CD4-positive, alpha-beta memory T cell (primary cell): Measurements from ENCODE around the gene CFAP65. TPM values are rescaled to one million over a fixed set of nuclear protein-coding genes. Genes with fewer than 3 reads are reported as not detected.
A peak's percentile ranks its signal among the peaks of the same experiment; 100 is the strongest.

Experiments used
- CTCF ChIA-PET: fragments of 350-600 bp; sonication (Branson Sonifier 250); formaldehyde crosslinking; loops from one replicate; lab custom pipeline; 2021; ENCODE audit warnings: inconsistent platforms; ENCODE audit not compliant: partially characterized antibody; lab: Charles Lee
- POLR2A ChIA-PET: fragments of 350-600 bp; sonication (Branson Sonifier 250); formaldehyde crosslinking; loops from one replicate; lab custom pipeline; 2021; ENCODE audit not compliant: partially characterized antibody; lab: Charles Lee
- DNase-seq, 5 donors: peaks; one replicate each; pipeline versions ENCODE4 v3.0.0 to v3.0.0-alpha.2; 2020 to 2022; ENCODE audit warnings: mixed read lengths in 1 of 5
- H3K27ac ChIP-seq: one replicate; pipeline ENCODE4 v1.7.0; 2013; ENCODE audit warnings: low read depth, low read length
- H3K27me3 ChIP-seq: 2 replicates; pipeline ENCODE4 v1.7.0; 2013; ENCODE audit warnings: mild to moderate bottlenecking, low read length, moderate library complexity; ENCODE audit not compliant: insufficient read depth
- H3K36me3 ChIP-seq: 2 replicates; pipeline ENCODE4 v1.7.0; 2013; ENCODE audit warnings: mild to moderate bottlenecking, low read length, moderate library complexity; ENCODE audit not compliant: insufficient read depth
- H3K4me1 ChIP-seq: 2 replicates; pipeline ENCODE4 v1.7.0; 2013; ENCODE audit warnings: mild to moderate bottlenecking, low read length, moderate library complexity; ENCODE audit not compliant: insufficient read depth
- H3K4me3 ChIP-seq, 2 donors: one replicate each; pipeline ENCODE4 v1.7.0; 2013; ENCODE audit warnings: low read length in 2 of 2, mild to moderate bottlenecking in 1 of 2
- H3K9me3 ChIP-seq, 2 donors: one replicate each; pipeline ENCODE4 v1.7.0; 2013; ENCODE audit warnings: low read length in 2 of 2, control low read depth in 1 of 2; ENCODE audit not compliant: control insufficient read depth in 1 of 2
- H3K27ac Mint-ChIP-seq, 7 donors: one replicate each; pipeline ENCODE4 v1.8.0; 2020 to 2021; ENCODE audit warnings: mixed read lengths in 7 of 7, mild to moderate bottlenecking in 6 of 7, inconsistent platforms in 3 of 7, moderate library complexity in 3 of 7
- H3K27me3 Mint-ChIP-seq, 2 donors: one replicate each; pipeline ENCODE4 v1.8.0; 2020 to 2021; ENCODE audit warnings: mixed read lengths in 2 of 2
- H3K36me3 Mint-ChIP-seq, 2 donors: one replicate each; pipeline ENCODE4 v1.8.0; 2020 to 2021; ENCODE audit warnings: mixed read lengths in 2 of 2, inconsistent platforms in 1 of 2, mild to moderate bottlenecking in 1 of 2
- H3K4me1 Mint-ChIP-seq, 4 donors: one replicate each; pipeline ENCODE4 v1.8.0; 2020 to 2021; ENCODE audit warnings: mixed read lengths in 4 of 4, mild to moderate bottlenecking in 1 of 4
- H3K4me3 Mint-ChIP-seq, 8 donors: one replicate each; pipeline ENCODE4 v1.8.0; 2020 to 2021; ENCODE audit warnings: mixed read lengths in 8 of 8, mild to moderate bottlenecking in 7 of 8, moderate library complexity in 6 of 8, inconsistent platforms in 3 of 8
- H3K9me3 Mint-ChIP-seq, 8 donors: one replicate each; pipeline ENCODE4 v1.8.0; 2020 to 2021; ENCODE audit warnings: mixed read lengths in 8 of 8, mild to moderate bottlenecking in 5 of 8, inconsistent platforms in 3 of 8, moderate library complexity in 1 of 8
- intact Hi-C: fragments of 100-400 bp; cut with micrococcal nuclease; formaldehyde crosslinking; loops from one replicate; pipeline ENCODE4 v1.15.1; 2023
- polyA plus RNA-seq, 2 donors: library from polyadenylated mRNA; unstranded; fragments of 300-500 nt; fragmentation: Illumina TruSeq; gene quantifications; one replicate each; pipeline ENCODE4 v1.2.3, GENCODE V29; 2021
- total RNA-seq, 2 experiments: library from RNA; stranded (reverse); gene quantifications; one replicate each; pipeline ENCODE4 v1.2.3, GENCODE V29; 2021

The CFAP65 gene
- total and polyA plus RNA-seq, 4 experiments from 2014 or later = not detected

DNA sequence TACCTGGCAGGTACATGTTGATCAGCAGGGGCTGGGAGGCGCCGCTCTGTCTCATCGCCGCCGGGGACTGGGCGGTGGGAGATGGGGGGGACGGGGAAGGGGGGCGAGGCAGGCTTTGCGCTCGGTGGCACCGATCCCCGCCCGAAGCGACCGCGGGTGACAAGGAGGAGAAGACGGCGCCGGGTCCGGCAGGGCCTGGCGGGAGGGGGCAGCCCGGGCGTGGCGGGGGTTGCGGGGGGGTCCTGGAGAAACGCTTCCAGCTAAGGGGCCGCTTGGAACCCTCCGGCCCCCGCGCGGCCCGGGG, 56.3 kb downstream of the CFAP65 start, which contains the start of gene FEV:
TSS of gene FEV (minus strand) at position 164 of the 304 bp plus-strand sequence. CDS start at position 55, 109 bp downstream.
- Mint-ChIP-seq H3K36me3 (no peaks in the 10 kb centered on the region), H3K27me3 (peaks cover 68 to 73% of the 10 kb centered on the region in 2 donors), H3K27ac (peak within 1 kb of the TSS in 3 of 7 donors; percentile 31 to 78 (median 35)), H3K4me3 (peak within 1 kb of the TSS in 6 of 8 donors; percentile 43 to 81 (median 62)), H3K4me1 (peaks cover 14 to 48% (median 21%) of the 10 kb centered on the region in 4 donors), H3K9me3 (no peaks in the 10 kb centered on the region)
- Histone ChIP-seq H3K9me3 (no peaks in the 10 kb centered on the region), H3K27me3 (peaks cover 63% of the 10 kb centered on the region), H3K4me3 (no peak within 1 kb of the TSS), H3K36me3 (no peaks in the 10 kb centered on the region), H3K4me1 (peaks cover 36% of the 10 kb centered on the region), H3K27ac (no peak within 1 kb of the TSS)
- no peak for DNase-seq
- POLR2A ChIA-PET = no interaction called here
- intact Hi-C loops = no loop called here
- CTCF ChIA-PET = no interaction called here

DNA sequence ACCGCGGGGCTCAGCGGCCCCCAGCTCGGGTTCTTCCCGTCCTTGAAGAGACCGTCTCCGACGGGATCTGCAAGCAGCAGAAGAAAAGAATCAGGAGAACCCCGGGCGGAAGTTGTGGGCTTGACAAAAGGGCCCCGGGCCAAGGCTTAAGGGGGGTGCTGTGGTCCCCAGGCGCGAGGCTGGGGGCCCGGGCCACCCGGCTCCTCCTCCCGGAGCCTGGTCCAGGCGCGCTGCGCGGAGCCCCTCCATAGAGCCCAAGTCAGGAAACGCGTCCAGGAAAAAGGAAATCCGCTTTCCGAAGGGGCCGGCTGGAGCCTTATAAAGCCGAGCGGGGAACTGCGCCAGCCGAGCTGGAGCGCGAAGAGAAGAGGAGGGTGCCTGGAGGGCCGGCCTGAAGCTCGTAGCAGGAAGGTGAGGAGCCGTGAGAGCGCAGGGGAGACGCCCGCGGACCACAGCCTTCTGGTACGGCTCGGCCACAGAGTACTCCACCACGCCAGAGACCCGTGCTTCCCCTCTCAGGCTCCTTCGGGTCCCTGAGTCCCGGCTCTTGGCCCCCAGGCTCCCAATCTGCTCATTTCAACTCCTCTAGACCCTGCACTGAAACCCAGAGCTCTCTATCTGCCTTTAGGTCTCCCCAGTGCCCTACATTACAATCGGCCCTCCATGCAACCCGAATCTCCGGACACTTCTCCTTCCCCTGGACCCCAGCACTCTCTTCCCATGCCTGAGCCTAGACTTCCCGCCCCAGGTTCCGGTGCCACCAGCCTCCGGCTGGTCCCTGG, 56.9 kb downstream of the CFAP65 start:
- Mint-ChIP-seq H3K27me3 (peaks cover 66 to 73% of the 10 kb centered on the region in 2 donors), H3K4me3 (peak overlapping the region in 6 of 8 donors; percentile 43 to 81 (median 62)), H3K4me1 (peaks cover 14 to 53% (median 22%) of the 10 kb centered on the region in 4 donors), H3K9me3 (no peaks in the 10 kb centered on the region), H3K36me3 (no peaks in the 10 kb centered on the region), H3K27ac (peak overlapping the region in 3 of 7 donors; percentile 31 to 78 (median 35))
- Histone ChIP-seq H3K4me3 (no peak overlapping the region), H3K36me3 (no peaks in the 10 kb centered on the region), H3K27ac (no peak overlapping the region), H3K27me3 (peaks cover 59% of the 10 kb centered on the region), H3K9me3 (no peaks in the 10 kb centered on the region), H3K4me1 (peaks cover 41% of the 10 kb centered on the region)
- ChIA-PET POLR2A (no interaction called here), CTCF (interaction anchor here (1.5 kb wide), 1 partner anchor 12 kb away, joined by 6 read pairs; no protein-coding TSS in a partner anchor)
- intact Hi-C loops = no loop called here
- no peak for DNase-seq

GRCh38 chr2:218983934-218984238, 57.4 kb downstream of the CFAP65 start:
- H3K4me1 Mint-ChIP-seq = peaks cover 14 to 53% (median 22%) of the 10 kb centered on the region in 4 donors
- ChIA-PET POLR2A (no interaction called here), CTCF (interaction anchor here (1.5 kb wide), 1 partner anchor 12 kb away, joined by 6 read pairs; no protein-coding TSS in a partner anchor)
- intact Hi-C loops = no loop called here
- H3K9me3 Mint-ChIP-seq = no peaks in the 10 kb centered on the region
- peaks cover 54% of the 10 kb centered on the region for H3K27me3 ChIP-seq
- H3K9me3 ChIP-seq = no peaks in the 10 kb centered on the region
- DNase-seq = no peak
- peaks cover 41% of the 10 kb centered on the region for H3K4me1 ChIP-seq
- H3K36me3 ChIP-seq = no peaks in the 10 kb centered on the region
- H3K36me3 Mint-ChIP-seq = no peaks in the 10 kb centered on the region
- H3K27me3 Mint-ChIP-seq = peaks cover 64 to 69% of the 10 kb centered on the region in 2 donors
- peak overlapping the region in 1 of 7 donors; percentile 75 for H3K27ac Mint-ChIP-seq
- peak overlapping the region in 1 of 8 donors; percentile 26 for H3K4me3 Mint-ChIP-seq
- no peak overlapping the region for H3K4me3 ChIP-seq
- H3K27ac ChIP-seq = no peak overlapping the region

DNA sequence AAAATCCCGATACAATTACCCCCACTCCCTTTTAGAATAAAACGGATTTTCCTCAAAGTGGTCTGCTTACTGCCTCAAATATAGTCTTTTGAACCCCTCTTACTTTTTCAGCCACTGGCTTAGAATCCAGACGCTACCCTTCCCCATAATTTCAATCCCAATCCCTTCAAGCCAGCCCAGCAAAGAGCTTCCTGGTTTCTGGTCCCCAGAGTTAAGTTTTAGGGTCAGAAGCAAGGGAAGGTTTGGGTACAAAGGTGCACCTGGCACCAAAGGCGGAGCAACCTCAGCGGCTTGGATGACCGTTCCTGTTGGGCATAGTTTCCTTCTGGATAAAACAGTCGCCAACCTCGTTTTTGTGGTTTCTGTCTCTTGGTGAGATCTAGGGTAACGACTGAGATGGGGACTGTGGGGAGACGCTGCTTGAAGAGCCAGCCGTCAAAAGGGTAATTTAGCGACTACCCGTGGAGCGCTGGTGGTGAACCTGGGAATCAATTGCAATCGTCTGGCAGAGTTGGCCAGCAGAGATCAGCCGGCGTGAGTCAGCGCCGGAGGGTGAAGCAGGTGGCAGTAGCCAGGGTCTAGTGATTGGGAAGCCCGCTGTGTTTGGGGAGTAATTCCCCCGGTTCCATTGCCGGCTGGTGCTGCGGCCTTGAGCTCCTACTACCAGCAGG, 57.9 kb downstream of the CFAP65 start:
- H3K4me1 Mint-ChIP-seq = peaks cover 14 to 53% (median 22%) of the 10 kb centered on the region in 4 donors
- peaks cover 61 to 66% of the 10 kb centered on the region in 2 donors for H3K27me3 Mint-ChIP-seq
- H3K4me3 Mint-ChIP-seq = peak overlapping the region in 5 of 8 donors; percentile 20 to 77 (median 43)
- intact Hi-C loops = no loop called here
- peaks cover 51% of the 10 kb centered on the region for H3K27me3 ChIP-seq
- no peak for DNase-seq
- no peaks in the 10 kb centered on the region for H3K36me3 Mint-ChIP-seq
- H3K36me3 ChIP-seq = no peaks in the 10 kb centered on the region
- H3K27ac Mint-ChIP-seq = peak overlapping the region in 2 of 7 donors; percentile 5 to 38
- ChIA-PET CTCF (interaction anchor here (1.5 to 3.6 kb wide), 2 partner anchors 13 kb away, joined by 6 to 53 read pairs; no protein-coding TSS in a partner anchor), POLR2A (no interaction called here)
- H3K9me3 Mint-ChIP-seq = peaks cover 0 to 1% (median 0%) of the 10 kb centered on the region in 8 donors
- no peak overlapping the region for H3K4me3 ChIP-seq
- H3K27ac ChIP-seq = no peak overlapping the region
- peaks cover 41% of the 10 kb centered on the region for H3K4me1 ChIP-seq
- H3K9me3 ChIP-seq = no peaks in the 10 kb centered on the region

DNA sequence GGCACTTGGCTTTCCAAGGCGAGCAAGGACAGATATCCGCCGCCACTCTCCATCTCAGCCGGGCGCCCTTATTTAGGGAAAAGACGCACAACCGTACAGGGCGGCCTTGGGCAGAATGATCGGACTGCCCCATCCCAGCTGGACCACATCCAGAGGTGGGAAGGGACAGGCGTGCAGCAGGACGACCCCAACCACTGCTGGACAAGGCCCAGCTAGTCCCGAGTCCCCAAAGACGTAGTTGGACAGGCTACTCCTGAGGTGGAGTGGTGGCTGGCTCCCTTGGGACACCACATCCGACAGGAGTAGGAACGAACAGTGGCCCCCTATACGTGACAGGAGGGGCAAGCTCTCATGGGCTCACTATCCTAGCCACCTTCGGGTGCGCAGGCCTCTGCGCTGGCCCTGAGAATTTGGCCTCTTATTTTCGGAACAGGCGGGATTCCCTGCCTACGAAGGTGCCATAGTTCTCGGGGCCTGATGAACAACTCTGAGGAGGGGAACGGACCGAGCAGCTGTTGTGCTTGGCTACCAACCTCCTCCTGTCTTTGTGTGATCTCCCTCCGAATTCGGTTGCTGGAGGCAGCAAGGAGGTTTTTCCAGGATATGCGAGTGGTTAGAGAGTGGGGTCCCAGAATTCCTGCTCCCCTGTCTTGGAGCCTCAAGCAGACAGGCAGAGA, 58.6 kb downstream of the CFAP65 start:
- CTCF ChIA-PET = interaction anchor here (2.5 to 3.6 kb wide), 3 partner anchors 9 to 15 kb away, joined by 13 to 53 read pairs (median 13); partner anchors contain the start of gene CRYBA2
- Mint-ChIP-seq H3K27ac (peak overlapping the region in 1 of 7 donors; percentile 38), H3K4me1 (peaks cover 14 to 53% (median 22%) of the 10 kb centered on the region in 4 donors), H3K36me3 (no peaks in the 10 kb centered on the region), H3K4me3 (peak overlapping the region in 7 of 8 donors; percentile 42 to 77 (median 66)), H3K27me3 (peaks cover 64 to 67% of the 10 kb centered on the region in 2 donors), H3K9me3 (peaks cover 0 to 1% (median 0%) of the 10 kb centered on the region in 8 donors)
- POLR2A ChIA-PET = no interaction called here
- Histone ChIP-seq H3K27ac (no peak overlapping the region), H3K36me3 (no peaks in the 10 kb centered on the region), H3K4me1 (peaks cover 41% of the 10 kb centered on the region), H3K4me3 (no peak overlapping the region), H3K9me3 (no peaks in the 10 kb centered on the region), H3K27me3 (peaks cover 46% of the 10 kb centered on the region)
- intact Hi-C loops = no loop called here
- no peak for DNase-seq

GRCh38 chr2:218981881-218982585, 59.3 kb downstream of the CFAP65 start:
- Histone ChIP-seq H3K4me1 (peaks cover 41% of the 10 kb centered on the region), H3K27ac (no peak overlapping the region), H3K4me3 (peak overlapping the region in 1 of 2 donors; percentile 47), H3K9me3 (no peaks in the 10 kb centered on the region), H3K36me3 (no peaks in the 10 kb centered on the region), H3K27me3 (peaks cover 46% of the 10 kb centered on the region)
- Mint-ChIP-seq H3K9me3 (peaks cover 0 to 1% (median 0%) of the 10 kb centered on the region in 8 donors), H3K4me3 (peak overlapping the region; percentile 42 to 75 (median 63)), H3K36me3 (no peaks in the 10 kb centered on the region), H3K4me1 (peaks cover 14 to 53% (median 22%) of the 10 kb centered on the region in 4 donors), H3K27ac (no peak overlapping the region), H3K27me3 (peaks cover 62 to 67% of the 10 kb centered on the region in 2 donors)
- ChIA-PET POLR2A (interaction anchor here (1.3 kb wide), 1 partner anchor 10 kb away, joined by 4 read pairs; no protein-coding TSS in a partner anchor), CTCF (interaction anchor here (0.9 to 3.6 kb wide), 4 partner anchors 10 to 313 kb away, joined by 3 to 53 read pairs (median 13); partner anchors contain the start of gene CRYBA2)
- DNase-seq = peak in 3 of 5 donors; percentile 43 to 55 (median 44)
- intact Hi-C loops = loop anchor here (2.0 kb wide), 2 partner anchors 21 to 173 kb away; no protein-coding TSS in a partner anchor
